Spleen (tissue), 7 donors: ENCODE measurements around the gene RANBP17.

Experiments
- CTCF ChIP-seq, 11 experiments: fragments of 200-600 bp in 7 of 11; fragments of 450-650 bp in 4 of 11; sonication (generic) in 4 of 11; IDR thresholded peaks in 8 of 11; conservative IDR thresholded peaks in 3 of 11; 1 replicate in 7 of 11; 2 replicates in 4 of 11; pipeline versions ENCODE4 v1.4.0 to v1.8.0; 2016 to 2021; ENCODE audit warnings: antibody characterized with exemption in 11 of 11, inconsistent platforms in 4 of 11, mild to moderate bottlenecking in 1 of 11
- POLR2A ChIP-seq, 3 donors: fragments of 450-650 bp; IDR thresholded peaks; one replicate each; pipeline ENCODE4 v1.5.1; 2017; ENCODE audit warnings: antibody characterized with exemption in 3 of 3, mild to moderate bottlenecking in 1 of 3
- POLR2AphosphoS5 ChIP-seq, 3 donors: sonication (generic); formaldehyde crosslinking; IDR thresholded peaks; one replicate each; pipeline ENCODE4 v1.5.1; 2017; ENCODE audit warnings: antibody characterized with exemption in 3 of 3
- donor health status: DM: no; HTN: no; CAD: no; lungs with moderate emphysema.
- donor health status: DM: no; HTN: no; CAD: no.
- donor health status: DM: no; HTN: no; CAD: no.

- TF ChIP-seq POLR2A (IDR thresholded peaks at IDR 0.05) (no peak), CTCF (IDR thresholded peaks at IDR 0.05 in 8 of 11, conservative IDR thresholded peaks at IDR 0.05 in 3 of 11) (no peak), POLR2AphosphoS5 (IDR thresholded peaks at IDR 0.05) (no peak)
Measured at GRCh38 chr5:171252674-171253073, 390.9 kb downstream of the RANBP17 start.
